HepG2 (cell line): ENCODE measurements around the gene KRT17. TPM values are rescaled to one million over a fixed set of nuclear protein-coding genes. Genes with fewer than 3 reads are reported as not detected.

Experiments
- FOSL2 ChIP-seq: sonication (generic); formaldehyde crosslinking; IDR thresholded peaks from 2 replicates; pipeline ENCODE4 v1.4.0; 2020; ENCODE audit warnings: missing genetic modification reagents
- HCFC1 ChIP-seq: fragments of 150-350 bp; IDR thresholded peaks from 2 replicates; pipeline ENCODE4 v1.6.1; 2014; ENCODE audit warnings: low read depth, low read length
- KDM6A ChIP-seq: IDR thresholded peaks from 2 replicates; pipeline ENCODE4 v1.6.1; 2016; ENCODE audit warnings: low read depth
- LCORL ChIP-seq, 2 experiments: fragments of 450-650 bp in 1 of 2; sonication (generic) in 1 of 2; formaldehyde crosslinking in 1 of 2; IDR thresholded peaks; 2 replicates each; pipeline versions ENCODE4 v1.5.0 to v1.6.1; 2017 to 2020; ENCODE audit warnings: antibody characterized with exemption in 1 of 2, missing genetic modification reagents in 1 of 2
- RAD51 ChIP-seq: fragments of 450-650 bp; IDR thresholded peaks from 2 replicates; pipeline ENCODE4 v1.6.1; 2016; ENCODE audit warnings: borderline replicate concordance
- SIX4 ChIP-seq: sonication (generic); formaldehyde crosslinking; IDR thresholded peaks from 2 replicates; pipeline ENCODE4 v1.4.0; 2020; ENCODE audit warnings: missing genetic modification reagents
- SRSF4 ChIP-seq: fragments of 200-400 bp; formaldehyde crosslinking; IDR thresholded peaks from one replicate; pipeline ENCODE4 v1.6.1; 2018; ENCODE audit warnings: mild to moderate bottlenecking, low read depth, low read length, moderate library complexity; ENCODE audit not compliant: poor library complexity, severe bottlenecking
- TBP ChIP-seq: sonication (generic); formaldehyde crosslinking; IDR thresholded peaks from 2 replicates; pipeline ENCODE4 v1.5.0; 2020; ENCODE audit warnings: missing genetic modification reagents
- THYN1 ChIP-seq: sonication (generic); formaldehyde crosslinking; IDR thresholded peaks from 2 replicates; pipeline ENCODE4 v1.8.1; 2023; ENCODE audit warnings: low read depth, mild to moderate bottlenecking, moderate library complexity, missing genetic modification reagents, borderline replicate concordance
- ZFP62 ChIP-seq: sonication (generic); formaldehyde crosslinking; IDR thresholded peaks from 2 replicates; pipeline ENCODE4 v1.4.0; 2020; ENCODE audit warnings: missing genetic modification reagents
- ZFY ChIP-seq: sonication (generic); formaldehyde crosslinking; IDR thresholded peaks from 2 replicates; pipeline ENCODE4 v1.4.0; 2020; ENCODE audit warnings: missing genetic modification reagents
- ZNF180 ChIP-seq: sonication (generic); formaldehyde crosslinking; IDR thresholded peaks from 2 replicates; pipeline ENCODE4 v1.4.0; 2020; ENCODE audit warnings: low read depth, missing genetic modification reagents, borderline replicate concordance
- ZNF256 ChIP-seq: sonication (generic); formaldehyde crosslinking; conservative IDR thresholded peaks from 2 replicates; pipeline ENCODE4 v1.4.0; 2020; ENCODE audit warnings: missing genetic modification reagents
- ZNF264 ChIP-seq: sonication (generic); formaldehyde crosslinking; IDR thresholded peaks from 2 replicates; pipeline ENCODE4 v1.4.0; 2020; ENCODE audit warnings: missing genetic modification reagents
- ZNF33B ChIP-seq: sonication (generic); formaldehyde crosslinking; IDR thresholded peaks from 2 replicates; pipeline ENCODE4 v1.5.1; 2020; ENCODE audit warnings: mild to moderate bottlenecking, missing genetic modification reagents
- ZNF619 ChIP-seq: sonication (generic); formaldehyde crosslinking; IDR thresholded peaks from 2 replicates; pipeline ENCODE4 v1.4.0; 2020; ENCODE audit warnings: mild to moderate bottlenecking, missing genetic modification reagents
- polyA plus RNA-seq, 8 experiments: library from polyadenylated mRNA; depleted of rRNA in 3 of 8; stranded (reverse) in 7 of 8; unstranded in 1 of 8; fragments of >200 nt; fragmentation: Illumina TruSeq in 4 of 8; extraction: Trizol in 4 of 8; gene quantifications; 2 replicates each; pipeline versions ENCODE4 v1.2.1 to v1.2.3, GENCODE V29; 2011 to 2016; ENCODE audit warnings: low read depth in 4 of 8, missing spikeins in 1 of 8, mixed read lengths in 1 of 8; ENCODE audit not compliant: insufficient read depth in 1 of 8
- total RNA-seq, 5 experiments: library from RNA; depleted of rRNA; stranded (reverse); fragments of >200 nt; fragmentation: Illumina TruSeq; extraction: Trizol; gene quantifications; 2 replicates each; pipeline ENCODE4 v1.2.3, GENCODE V29; 2016; ENCODE audit warnings: low read depth in 1 of 5
- TF ChIP-seq, protein P1 (sequence below): sonication (generic); formaldehyde crosslinking; IDR thresholded peaks from 2 replicates; pipeline ENCODE4 v1.5.0; 2020; ENCODE audit warnings: mild to moderate bottlenecking, missing genetic modification reagents
- TF ChIP-seq, protein P2 (sequence below): IDR thresholded peaks from 2 replicates; pipeline ENCODE4 v1.6.1; 2016; ENCODE audit warnings: missing compliant biosample characterization, missing genetic modification reagents, borderline replicate concordance
- TF ChIP-seq, protein P3 (sequence below): sonication (generic); formaldehyde crosslinking; IDR thresholded peaks from 2 replicates; pipeline ENCODE4 v1.8.0; 2023; ENCODE audit warnings: mild to moderate bottlenecking, missing genetic modification reagents
- TF ChIP-seq, protein P4 (sequence below): sonication (generic); formaldehyde crosslinking; IDR thresholded peaks from 2 replicates; pipeline ENCODE4; 2020; ENCODE audit warnings: missing genetic modification reagents, mild to moderate bottlenecking, borderline replicate concordance
- TF ChIP-seq, protein P5 (sequence below): sonication (generic); formaldehyde crosslinking; IDR thresholded peaks from 2 replicates; pipeline ENCODE4 v1.8.0; 2022; ENCODE audit warnings: mild to moderate bottlenecking, missing genetic modification reagents, moderate library complexity

KRT17 gene
- total and polyA plus RNA-seq, 2 of the 13 experiments (the other 11 are each of a cell fraction or from before 2014, with no cell fraction given), result 0.38 to 0.82 TPM

GRCh38 chr17:41648411-41649195 lies 24.2 kb upstream of the KRT17 start (continued):
- TF ChIP-seq, protein P1, sequence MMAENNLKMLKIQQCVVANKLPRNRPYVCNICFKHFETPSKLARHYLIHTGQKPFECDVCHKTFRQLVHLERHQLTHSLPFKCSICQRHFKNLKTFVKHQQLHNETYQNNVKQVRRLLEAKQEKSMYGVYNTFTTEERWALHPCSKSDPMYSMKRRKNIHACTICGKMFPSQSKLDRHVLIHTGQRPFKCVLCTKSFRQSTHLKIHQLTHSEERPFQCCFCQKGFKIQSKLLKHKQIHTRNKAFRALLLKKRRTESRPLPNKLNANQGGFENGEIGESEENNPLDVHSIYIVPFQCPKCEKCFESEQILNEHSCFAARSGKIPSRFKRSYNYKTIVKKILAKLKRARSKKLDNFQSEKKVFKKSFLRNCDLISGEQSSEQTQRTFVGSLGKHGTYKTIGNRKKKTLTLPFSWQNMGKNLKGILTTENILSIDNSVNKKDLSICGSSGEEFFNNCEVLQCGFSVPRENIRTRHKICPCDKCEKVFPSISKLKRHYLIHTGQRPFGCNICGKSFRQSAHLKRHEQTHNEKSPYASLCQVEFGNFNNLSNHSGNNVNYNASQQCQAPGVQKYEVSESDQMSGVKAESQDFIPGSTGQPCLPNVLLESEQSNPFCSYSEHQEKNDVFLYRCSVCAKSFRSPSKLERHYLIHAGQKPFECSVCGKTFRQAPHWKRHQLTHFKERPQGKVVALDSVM (CRISPR knock-in tag), result no peak; the same call in 1 of the 2 replicates
- TF ChIP-seq KDM6A (CRISPR knock-in tag), result no peak
- TF ChIP-seq ZNF264 (CRISPR knock-in tag), result peak; percentile 65; the same call in 1 of the 2 replicates
- TF ChIP-seq ZNF619 (CRISPR knock-in tag), result peak; percentile 59; the same call in 1 of the 2 replicates
- peak; percentile 62; the same call in 1 of the 2 replicates for TF ChIP-seq ZFY (CRISPR knock-in tag)
- no peak for TF ChIP-seq ZNF256 (CRISPR knock-in tag)
- TF ChIP-seq HCFC1, result no peak
- TF ChIP-seq, protein P2, sequence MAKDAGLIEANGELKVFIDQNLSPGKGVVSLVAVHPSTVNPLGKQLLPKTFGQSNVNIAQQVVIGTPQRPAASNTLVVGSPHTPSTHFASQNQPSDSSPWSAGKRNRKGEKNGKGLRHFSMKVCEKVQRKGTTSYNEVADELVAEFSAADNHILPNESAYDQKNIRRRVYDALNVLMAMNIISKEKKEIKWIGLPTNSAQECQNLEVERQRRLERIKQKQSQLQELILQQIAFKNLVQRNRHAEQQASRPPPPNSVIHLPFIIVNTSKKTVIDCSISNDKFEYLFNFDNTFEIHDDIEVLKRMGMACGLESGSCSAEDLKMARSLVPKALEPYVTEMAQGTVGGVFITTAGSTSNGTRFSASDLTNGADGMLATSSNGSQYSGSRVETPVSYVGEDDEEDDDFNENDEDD (CRISPR knock-in tag), result no peak
- no peak for TF ChIP-seq LCORL (IDR thresholded peaks at IDR 0.05)
- peak; percentile 80; the same call in 1 of the 2 replicates for TF ChIP-seq LCORL (CRISPR knock-in tag; IDR thresholded peaks at IDR 0.05)
- no peak for TF ChIP-seq SRSF4
- no peak for TF ChIP-seq RAD51
- TF ChIP-seq, protein P3, sequence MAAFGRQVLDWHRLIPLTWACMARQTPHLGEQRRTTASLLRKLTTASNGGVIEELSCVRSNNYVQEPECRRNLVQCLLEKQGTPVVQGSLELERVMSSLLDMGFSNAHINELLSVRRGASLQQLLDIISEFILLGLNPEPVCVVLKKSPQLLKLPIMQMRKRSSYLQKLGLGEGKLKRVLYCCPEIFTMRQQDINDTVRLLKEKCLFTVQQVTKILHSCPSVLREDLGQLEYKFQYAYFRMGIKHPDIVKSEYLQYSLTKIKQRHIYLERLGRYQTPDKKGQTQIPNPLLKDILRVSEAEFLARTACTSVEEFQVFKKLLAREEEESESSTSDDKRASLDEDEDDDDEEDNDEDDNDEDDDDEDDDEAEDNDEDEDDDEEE (CRISPR knock-in tag), result peak; percentile 54; the same call in 1 of the 2 replicates
- no peak for TF ChIP-seq THYN1
- 0 out of 2 replicates have a peak, but pooled peaks have one; percentile 74 for TF ChIP-seq ZNF180
- TF ChIP-seq FOSL2, result peak; percentile 37
- TF ChIP-seq SIX4 (CRISPR knock-in tag), result no peak
- TF ChIP-seq, protein P4, sequence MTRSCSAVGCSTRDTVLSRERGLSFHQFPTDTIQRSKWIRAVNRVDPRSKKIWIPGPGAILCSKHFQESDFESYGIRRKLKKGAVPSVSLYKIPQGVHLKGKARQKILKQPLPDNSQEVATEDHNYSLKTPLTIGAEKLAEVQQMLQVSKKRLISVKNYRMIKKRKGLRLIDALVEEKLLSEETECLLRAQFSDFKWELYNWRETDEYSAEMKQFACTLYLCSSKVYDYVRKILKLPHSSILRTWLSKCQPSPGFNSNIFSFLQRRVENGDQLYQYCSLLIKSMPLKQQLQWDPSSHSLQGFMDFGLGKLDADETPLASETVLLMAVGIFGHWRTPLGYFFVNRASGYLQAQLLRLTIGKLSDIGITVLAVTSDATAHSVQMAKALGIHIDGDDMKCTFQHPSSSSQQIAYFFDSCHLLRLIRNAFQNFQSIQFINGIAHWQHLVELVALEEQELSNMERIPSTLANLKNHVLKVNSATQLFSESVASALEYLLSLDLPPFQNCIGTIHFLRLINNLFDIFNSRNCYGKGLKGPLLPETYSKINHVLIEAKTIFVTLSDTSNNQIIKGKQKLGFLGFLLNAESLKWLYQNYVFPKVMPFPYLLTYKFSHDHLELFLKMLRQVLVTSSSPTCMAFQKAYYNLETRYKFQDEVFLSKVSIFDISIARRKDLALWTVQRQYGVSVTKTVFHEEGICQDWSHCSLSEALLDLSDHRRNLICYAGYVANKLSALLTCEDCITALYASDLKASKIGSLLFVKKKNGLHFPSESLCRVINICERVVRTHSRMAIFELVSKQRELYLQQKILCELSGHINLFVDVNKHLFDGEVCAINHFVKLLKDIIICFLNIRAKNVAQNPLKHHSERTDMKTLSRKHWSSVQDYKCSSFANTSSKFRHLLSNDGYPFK (CRISPR knock-in tag), result 0 out of 2 replicates have a peak, but pooled peaks have one; percentile 56
- TF ChIP-seq, protein P5, sequence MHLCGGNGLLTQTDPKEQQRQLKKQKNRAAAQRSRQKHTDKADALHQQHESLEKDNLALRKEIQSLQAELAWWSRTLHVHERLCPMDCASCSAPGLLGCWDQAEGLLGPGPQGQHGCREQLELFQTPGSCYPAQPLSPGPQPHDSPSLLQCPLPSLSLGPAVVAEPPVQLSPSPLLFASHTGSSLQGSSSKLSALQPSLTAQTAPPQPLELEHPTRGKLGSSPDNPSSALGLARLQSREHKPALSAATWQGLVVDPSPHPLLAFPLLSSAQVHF (CRISPR knock-in tag), result no peak
- TF ChIP-seq ZFP62, result no peak
- TF ChIP-seq TBP (CRISPR knock-in tag), result peak; percentile 77; the same call in 1 of the 2 replicates
- 0 out of 2 replicates have a peak, but pooled peaks have one; percentile 36 for TF ChIP-seq ZNF33B
